ENCODE measurements around the gene BAIAP2L1. TPM values are rescaled to one million over a fixed set of nuclear protein-coding genes. Genes with fewer than 3 reads are reported as not detected.

The BAIAP2L1 gene
- total RNA-seq, 3 donors from 2014 or later (not counting 1 experiment from before 2014, with no cell fraction given): not detected

GRCh38 chr7:98296833-98297232 lies 104.1 kb downstream of the BAIAP2L1 start:
- H3K4me1 ChIP-seq (ENCODE audit: control insufficient read depth, insufficient read depth, low read length): no peaks in the 10 kb centered on the region
- H3K27me3 Mint-ChIP-seq (ENCODE audit: low read depth in 2 of 2): no peaks in the 10 kb centered on the region
- no peak overlapping the region for H3K27ac Mint-ChIP-seq
- WGBS (ENCODE audit: insufficient coverage): 87% methylated on average over 12 of the region's 12 CpGs
- H3K36me3 ChIP-seq (ENCODE audit: control insufficient read depth, insufficient read depth, low read length): peaks cover 5% of the 10 kb centered on the region
- H3K36me3 Mint-ChIP-seq: no peaks in the 10 kb centered on the region
- no peak for DNase-seq
- H3K9me3 Mint-ChIP-seq: no peaks in the 10 kb centered on the region
- H3K9me3 ChIP-seq (ENCODE audit: control insufficient read depth, insufficient read depth, low read length): no peaks in the 10 kb centered on the region
- H3K27ac ChIP-seq (ENCODE audit: low read length): no peak overlapping the region
- H3K4me3 Mint-ChIP-seq: no peak overlapping the region
- H3K4me3 ChIP-seq (ENCODE audit: low read length): no peak overlapping the region
- no peaks in the 10 kb centered on the region for H3K4me1 Mint-ChIP-seq
- peak in 1 of 3 donors; percentile 9 for ATAC-seq
- TF ChIP-seq CTCF (IDR thresholded peaks at IDR 0.05): no peak
- intact Hi-C loops (cut with micrococcal nuclease): no loop called here
- no peaks in the 10 kb centered on the region for H3K27me3 ChIP-seq (ENCODE audit: control insufficient read depth, insufficient read depth, low read length)

- Histone ChIP-seq H3K27ac (ENCODE audit: low read length) (no peak overlapping the region), H3K27me3 (ENCODE audit: control insufficient read depth, insufficient read depth, low read length) (no peaks in the 10 kb centered on the region), H3K4me1 (ENCODE audit: control insufficient read depth, insufficient read depth, low read length) (no peaks in the 10 kb centered on the region), H3K9me3 (ENCODE audit: control insufficient read depth, insufficient read depth, low read length) (no peaks in the 10 kb centered on the region), H3K4me3 (ENCODE audit: low read length) (no peak overlapping the region), H3K36me3 (ENCODE audit: control insufficient read depth, insufficient read depth, low read length) (peaks cover 5% of the 10 kb centered on the region)
- intact Hi-C loops (cut with micrococcal nuclease): no loop called here
- no peaks in the 10 kb centered on the region for H3K4me1 Mint-ChIP-seq
- H3K4me3 Mint-ChIP-seq: no peak overlapping the region
- H3K36me3 Mint-ChIP-seq: no peaks in the 10 kb centered on the region
- DNase-seq (no peak), ATAC-seq (no peak)
- H3K27me3 Mint-ChIP-seq (ENCODE audit: low read depth in 2 of 2): no peaks in the 10 kb centered on the region
- WGBS (ENCODE audit: insufficient coverage): 95% methylated on average over 19 of the region's 19 CpGs
- H3K9me3 Mint-ChIP-seq: no peaks in the 10 kb centered on the region
- no peak for TF ChIP-seq CTCF (IDR thresholded peaks at IDR 0.05)
- H3K27ac Mint-ChIP-seq: no peak overlapping the region
These were observed 105.3 kb downstream of the BAIAP2L1 start for GRCh38 chr7:98295467-98296192.

DNA sequence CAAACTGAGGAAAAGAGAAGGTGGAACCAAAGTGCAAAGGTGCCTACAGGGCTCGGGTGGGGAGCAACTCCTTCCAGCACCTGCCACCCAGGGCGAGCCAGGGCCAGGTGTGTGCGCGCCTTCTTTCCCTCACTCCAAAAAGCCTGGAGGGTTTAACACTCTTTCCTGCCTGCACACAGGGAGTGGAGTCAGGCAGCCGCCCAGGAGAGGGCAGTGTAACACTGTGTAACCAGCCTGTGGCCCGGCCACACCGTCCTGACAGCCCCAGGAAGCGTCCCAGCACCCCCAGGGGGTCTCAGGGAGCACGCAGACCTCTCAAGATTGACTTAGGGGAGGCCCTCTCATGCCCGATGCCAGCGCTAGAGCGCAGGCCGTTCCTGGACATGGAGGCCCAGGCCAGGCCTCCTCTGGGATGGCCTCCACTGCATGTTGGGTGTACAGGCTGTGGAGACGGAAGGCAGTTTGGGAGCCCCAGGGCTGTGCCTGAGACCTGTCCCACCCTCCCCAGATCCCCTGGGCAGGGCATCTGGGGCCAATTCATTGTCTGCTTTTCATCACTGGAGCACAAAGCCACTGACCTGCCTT lies 106.0 kb downstream of the BAIAP2L1 start:
- Histone ChIP-seq H3K27me3 (ENCODE audit: control insufficient read depth, insufficient read depth, low read length) (no peaks in the 10 kb centered on the region), H3K9me3 (ENCODE audit: control insufficient read depth, insufficient read depth, low read length) (no peaks in the 10 kb centered on the region), H3K4me1 (ENCODE audit: control insufficient read depth, insufficient read depth, low read length) (no peaks in the 10 kb centered on the region), H3K36me3 (ENCODE audit: control insufficient read depth, insufficient read depth, low read length) (peaks cover 5% of the 10 kb centered on the region), H3K4me3 (ENCODE audit: low read length) (no peak overlapping the region), H3K27ac (ENCODE audit: low read length) (no peak overlapping the region)
- DNase-seq (peak in 1 of 2 donors; percentile 41), ATAC-seq (peak; percentile 38 to 55 (median 47))
- Mint-ChIP-seq H3K9me3 (no peaks in the 10 kb centered on the region), H3K4me1 (no peaks in the 10 kb centered on the region), H3K27ac (no peak overlapping the region), H3K36me3 (no peaks in the 10 kb centered on the region), H3K27me3 (ENCODE audit: low read depth in 2 of 2) (no peaks in the 10 kb centered on the region), H3K4me3 (no peak overlapping the region)
- WGBS (ENCODE audit: insufficient coverage): 65% methylated on average over 14 of the region's 14 CpGs
- intact Hi-C loops (cut with micrococcal nuclease): no loop called here
- TF ChIP-seq CTCF (IDR thresholded peaks at IDR 0.05): no peak
